ENCODE measurements around the gene HIPK2.
"Not testable (repeated sequence)": the region's sequence is repeated elsewhere in the genome, so short reads cannot be mapped to it uniquely, and the experiment has no call there.

The HIPK2 gene

DNA sequence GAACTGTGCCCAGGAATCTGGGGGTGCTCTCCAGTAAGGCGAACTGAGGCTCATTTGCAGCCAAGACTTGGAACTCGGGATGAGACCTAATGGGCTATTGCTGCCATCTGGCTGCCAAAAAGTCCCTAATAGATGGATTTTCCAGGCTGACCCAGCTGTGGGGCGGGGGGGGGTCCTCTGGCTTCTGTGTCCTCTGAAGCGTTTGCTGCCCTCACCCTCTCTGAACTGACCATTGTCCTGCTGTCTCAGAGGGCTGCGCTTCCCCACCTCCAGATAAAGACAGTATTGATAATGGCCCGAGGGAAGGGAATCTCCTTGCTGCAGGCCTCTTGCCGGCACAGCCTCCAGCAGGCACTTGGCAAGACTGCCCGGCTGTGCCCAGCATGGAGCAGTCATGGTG lies 207.7 kb downstream of the HIPK2 start:
- no peak for DNase-seq

DNA sequence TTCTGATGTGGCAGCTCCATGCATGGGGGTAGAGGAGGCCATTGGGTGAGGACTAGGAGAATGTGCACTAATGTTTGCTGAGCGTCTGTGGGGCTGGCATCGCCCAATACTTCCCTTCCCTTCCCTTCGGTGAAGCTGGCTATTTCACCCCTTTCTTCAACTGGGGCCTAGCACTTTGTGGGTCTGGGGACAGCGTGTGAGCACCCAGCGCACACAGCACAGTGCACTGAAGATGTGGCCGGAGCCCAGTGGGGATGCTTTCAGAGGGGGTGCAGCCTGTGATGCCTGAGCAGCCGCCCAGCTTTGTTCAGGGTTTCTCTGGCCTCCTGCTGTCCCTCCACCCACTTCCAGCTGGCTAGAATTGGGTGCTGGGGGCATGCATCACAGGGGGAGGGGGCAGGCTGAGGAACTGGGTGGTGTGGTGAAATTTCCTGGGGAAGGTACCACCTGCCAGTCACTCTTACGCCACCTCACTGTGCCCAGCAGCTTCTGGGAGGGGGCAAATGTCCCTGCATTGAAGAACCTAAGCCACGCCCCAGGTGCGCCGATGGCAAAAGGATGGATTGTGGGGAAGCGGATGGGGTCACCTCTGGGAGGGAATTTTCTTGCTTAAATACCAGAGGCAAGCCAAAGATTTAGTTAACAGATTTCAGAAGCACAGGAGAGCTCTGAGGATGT lies 208.8 kb downstream of the HIPK2 start:
- no peak for DNase-seq
- in situ Hi-C loops (cut with MboI; ENCODE audit: low pct_unique_long_range_greater_than_20kb, low sequenced_read_pairs), result no loop called here

More for the DNA sequence above, 207.7 kb downstream of the HIPK2 start:
- in situ Hi-C loops (cut with MboI; ENCODE audit: low pct_unique_long_range_greater_than_20kb, low sequenced_read_pairs), result no loop called here

DNA sequence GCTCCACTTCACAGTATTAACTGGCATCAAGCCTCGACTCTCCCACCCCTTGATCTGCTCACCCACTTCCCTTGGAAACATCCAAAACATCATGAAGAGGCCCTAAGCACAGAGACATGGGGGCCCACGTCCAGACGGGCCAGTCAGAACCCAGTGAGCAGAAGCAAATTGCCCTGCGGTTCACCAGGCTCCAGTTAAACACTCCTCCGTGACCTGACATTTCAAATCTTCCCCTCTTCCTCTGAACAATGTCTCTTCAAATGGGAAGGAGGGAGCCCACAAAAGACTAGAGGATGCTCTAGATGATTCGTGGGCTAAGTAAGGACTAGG lies 209.5 kb downstream of the HIPK2 start:
- no peak for DNase-seq
- in situ Hi-C loops (cut with MboI; ENCODE audit: low pct_unique_long_range_greater_than_20kb, low sequenced_read_pairs), result no loop called here

DNA sequence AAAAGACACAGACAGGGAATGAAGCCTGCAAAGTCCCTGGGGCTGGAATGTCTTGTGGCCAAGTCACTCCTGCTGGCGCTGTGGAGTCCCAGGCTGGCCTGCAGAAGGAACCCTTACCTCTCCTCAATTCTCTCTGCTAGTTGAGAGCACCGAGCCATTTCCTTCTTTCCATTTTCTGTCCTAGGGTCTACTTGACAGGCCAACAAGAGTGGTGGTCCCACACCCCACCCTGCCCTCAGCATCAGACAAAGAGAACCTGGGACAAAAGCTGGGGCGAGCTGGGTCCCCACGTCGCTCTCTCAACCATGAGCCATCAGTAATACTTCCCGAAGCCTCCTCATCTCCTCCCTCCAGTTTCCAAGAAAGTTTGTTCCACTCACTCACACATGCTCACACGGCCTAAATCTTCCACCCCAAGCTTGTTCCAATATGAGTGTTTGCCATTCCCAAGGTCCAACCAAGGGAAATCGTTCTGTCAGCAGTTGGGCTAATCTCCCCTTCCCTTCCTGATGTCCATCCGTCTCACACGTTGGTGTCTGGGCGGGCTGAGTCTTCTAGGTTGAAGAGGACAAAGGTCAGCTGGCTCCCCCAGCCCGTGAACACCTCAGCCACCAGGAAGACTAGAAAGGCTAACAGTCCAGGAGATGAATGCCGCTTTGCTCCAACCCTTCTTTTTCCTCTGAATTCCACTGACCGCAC lies 210.0 kb downstream of the HIPK2 start:
- in situ Hi-C loops (cut with MboI; ENCODE audit: low pct_unique_long_range_greater_than_20kb, low sequenced_read_pairs), result no loop called here
- no peak for DNase-seq

DNA sequence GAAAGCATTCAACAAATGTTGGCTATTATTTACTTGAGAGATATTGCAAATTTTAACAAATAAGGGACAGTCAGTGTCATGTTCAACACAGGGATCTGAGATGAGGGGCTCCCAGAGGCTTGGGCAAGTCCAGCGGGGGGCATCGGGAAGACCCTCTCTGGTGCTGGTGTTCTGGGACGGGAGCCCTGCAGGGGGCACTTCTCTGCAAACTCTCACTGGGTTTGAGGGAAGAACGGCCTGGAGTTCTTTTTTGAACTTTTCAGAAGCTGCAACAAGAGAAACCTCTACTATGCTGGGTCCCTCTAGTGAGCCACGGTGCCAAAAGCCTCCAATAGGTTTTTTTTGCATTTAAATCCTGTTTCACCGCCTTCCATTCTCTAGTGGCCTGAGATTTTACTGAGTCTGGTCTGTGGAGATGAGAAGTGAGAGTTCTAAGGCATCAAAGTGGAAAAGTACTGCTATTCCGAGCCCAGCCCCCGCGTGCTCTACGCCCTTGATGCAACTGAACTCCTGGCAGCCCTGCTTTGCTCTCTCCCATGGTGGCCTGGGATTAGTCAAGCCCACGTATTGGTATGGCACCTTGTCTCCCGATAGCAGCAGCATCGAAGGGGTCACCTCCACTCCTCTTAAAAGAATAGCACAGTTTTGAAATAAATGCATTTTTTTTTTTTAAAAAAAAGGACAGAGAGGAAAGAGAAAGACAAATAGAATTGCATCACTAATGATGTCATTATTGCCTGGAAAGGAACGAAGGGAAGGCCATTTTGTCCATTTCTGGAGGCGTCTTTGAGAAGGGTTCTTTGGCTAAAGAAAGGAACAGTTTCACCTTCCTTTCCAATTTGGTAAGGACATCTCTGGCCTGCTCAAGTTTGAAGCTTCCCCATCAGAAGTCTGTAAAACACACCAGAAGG lies 210.8 kb downstream of the HIPK2 start:
- in situ Hi-C loops (cut with MboI; ENCODE audit: low pct_unique_long_range_greater_than_20kb, low sequenced_read_pairs), result no loop called here
- DNase-seq, result no peak

DNA sequence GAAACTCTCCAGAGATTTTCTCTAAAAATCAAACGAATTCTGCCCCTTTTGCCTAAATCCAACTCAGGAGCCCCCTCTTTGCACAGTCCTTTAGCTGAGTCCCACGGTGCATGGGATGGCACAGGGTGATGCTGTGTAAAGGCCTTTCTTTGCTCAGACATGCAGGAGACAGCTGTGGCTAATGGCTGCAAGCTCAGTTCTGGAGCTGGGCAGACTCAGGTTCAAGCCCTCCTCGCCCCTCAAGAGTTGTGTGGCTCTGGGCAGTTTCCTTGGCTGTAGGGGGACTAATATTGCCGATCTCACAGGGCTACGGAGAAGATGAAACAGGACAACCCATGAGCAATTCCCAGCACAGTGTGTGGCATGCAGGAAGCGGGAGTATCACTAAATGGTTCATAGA lies 211.7 kb downstream of the HIPK2 start:
- in situ Hi-C loops (cut with MboI; ENCODE audit: low pct_unique_long_range_greater_than_20kb, low sequenced_read_pairs), result no loop called here
- no peak for DNase-seq

DNA sequence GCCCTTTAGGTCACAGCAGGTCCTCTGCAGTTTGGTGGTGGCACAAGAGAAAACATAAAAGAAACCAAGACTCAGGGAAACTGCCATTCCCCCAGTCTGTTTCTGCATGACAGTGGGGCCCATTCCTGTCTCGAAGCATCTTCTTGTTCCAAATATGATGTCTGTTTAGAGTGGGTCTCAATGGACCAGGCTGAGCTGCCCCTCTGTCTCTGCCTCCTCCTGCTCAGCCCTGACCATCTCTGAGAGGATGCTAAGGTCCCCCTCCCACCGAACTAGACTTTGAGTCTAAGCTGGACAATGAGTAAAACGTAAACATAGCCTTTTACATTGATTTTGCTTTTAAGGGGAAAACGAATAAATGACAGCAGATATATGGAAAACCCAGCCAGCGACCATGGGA lies 213.9 kb downstream of the HIPK2 start:
- in situ Hi-C loops (cut with MboI; ENCODE audit: low pct_unique_long_range_greater_than_20kb, low sequenced_read_pairs), result no loop called here
- DNase-seq, result no peak

DNA sequence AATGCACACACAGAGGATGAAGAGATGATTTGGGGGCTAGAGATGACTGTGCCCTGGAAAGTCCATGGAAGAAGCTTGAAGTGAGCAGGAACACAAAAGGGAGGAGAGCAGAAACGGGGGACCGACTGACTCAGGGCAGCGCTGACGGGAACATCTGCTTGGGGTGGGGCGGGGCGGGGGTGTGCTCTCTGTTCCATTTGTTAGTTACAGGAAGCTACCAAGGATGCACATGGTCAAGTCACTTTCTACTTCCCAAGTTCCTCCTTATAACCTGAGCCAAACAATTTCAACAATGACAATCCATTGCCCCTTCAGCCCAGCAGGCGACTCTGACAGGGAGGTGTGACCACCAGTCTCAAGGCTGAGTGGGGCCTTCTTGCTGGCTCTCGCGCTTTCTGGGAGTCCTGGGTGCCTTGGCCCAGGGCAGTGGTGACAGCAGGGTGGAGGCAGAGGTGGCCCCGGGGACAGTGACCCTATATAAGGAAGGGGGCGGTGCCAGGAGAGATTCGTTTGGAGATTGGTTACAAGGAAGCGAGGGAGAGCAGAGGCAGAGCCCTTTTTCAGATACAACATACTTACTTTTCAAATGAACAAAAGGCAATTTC lies 214.7 kb downstream of the HIPK2 start:
- in situ Hi-C loops (cut with MboI; ENCODE audit: low pct_unique_long_range_greater_than_20kb, low sequenced_read_pairs), result no loop called here
- DNase-seq, result no peak

DNA sequence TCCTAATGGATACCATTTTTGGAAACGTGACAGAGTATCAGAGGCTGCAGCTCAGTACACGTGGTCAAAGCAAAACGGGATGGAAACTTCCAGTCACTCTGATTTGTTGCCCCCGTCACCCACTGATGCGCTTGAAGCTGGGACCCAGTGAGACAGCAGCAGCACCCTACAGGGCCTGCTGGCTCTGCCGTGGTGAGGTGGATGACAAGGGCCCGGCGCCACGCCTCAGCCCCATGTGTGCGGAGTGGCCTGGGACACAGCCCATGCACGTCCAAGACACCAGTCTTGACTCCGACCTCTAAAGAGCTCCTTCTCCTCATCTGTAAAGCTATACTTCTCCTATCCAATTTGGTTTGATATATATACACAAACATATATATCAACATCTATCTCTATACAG lies 215.3 kb downstream of the HIPK2 start:
- in situ Hi-C loops (cut with MboI; ENCODE audit: low pct_unique_long_range_greater_than_20kb, low sequenced_read_pairs), result no loop called here

DNA sequence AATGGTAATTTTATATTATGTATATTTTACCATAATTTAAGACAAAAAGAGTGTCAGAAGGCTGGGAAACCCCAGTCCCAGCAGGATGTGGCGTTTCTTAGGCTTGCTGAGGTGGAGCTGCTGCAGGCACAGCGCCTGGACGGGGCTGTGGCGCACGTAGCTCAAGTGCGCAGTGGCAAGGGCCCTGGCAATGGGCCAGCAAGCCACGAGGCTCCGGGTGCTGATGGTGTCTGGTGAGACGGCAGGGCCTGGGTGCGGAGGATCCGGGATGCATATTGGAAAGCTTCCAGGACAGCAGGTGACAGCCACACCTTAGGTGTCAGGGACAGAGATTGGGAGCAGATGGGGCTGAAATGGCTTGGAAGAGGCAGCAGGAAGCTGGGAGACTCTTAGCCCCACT lies 217.1 kb downstream of the HIPK2 start:
- DNase-seq, result no peak
- in situ Hi-C loops (cut with MboI; ENCODE audit: low pct_unique_long_range_greater_than_20kb, low sequenced_read_pairs), result no loop called here

More for the DNA sequence above, 215.3 kb downstream of the HIPK2 start:
- no peak for DNase-seq

DNA sequence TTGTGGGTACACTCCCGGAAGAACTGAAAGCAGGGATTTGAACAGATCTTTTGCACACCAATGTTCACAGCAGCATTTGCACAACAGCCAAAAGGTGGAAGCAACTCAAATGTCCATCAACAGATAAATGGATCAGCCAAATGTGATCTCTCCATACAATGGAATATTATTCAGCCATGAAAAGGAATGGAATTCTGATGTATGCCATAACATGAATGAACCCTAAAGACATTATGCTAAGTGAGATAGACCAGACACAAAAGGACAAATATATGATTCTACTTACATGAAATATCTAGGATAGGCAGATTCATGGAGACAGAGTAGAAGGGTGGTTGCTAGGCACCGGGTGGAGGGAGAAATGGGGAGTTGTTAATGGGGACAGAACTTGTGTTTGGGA lies 217.6 kb downstream of the HIPK2 start:
- no peak for DNase-seq
- in situ Hi-C loops (cut with MboI; ENCODE audit: low pct_unique_long_range_greater_than_20kb, low sequenced_read_pairs), result no loop called here

DNA sequence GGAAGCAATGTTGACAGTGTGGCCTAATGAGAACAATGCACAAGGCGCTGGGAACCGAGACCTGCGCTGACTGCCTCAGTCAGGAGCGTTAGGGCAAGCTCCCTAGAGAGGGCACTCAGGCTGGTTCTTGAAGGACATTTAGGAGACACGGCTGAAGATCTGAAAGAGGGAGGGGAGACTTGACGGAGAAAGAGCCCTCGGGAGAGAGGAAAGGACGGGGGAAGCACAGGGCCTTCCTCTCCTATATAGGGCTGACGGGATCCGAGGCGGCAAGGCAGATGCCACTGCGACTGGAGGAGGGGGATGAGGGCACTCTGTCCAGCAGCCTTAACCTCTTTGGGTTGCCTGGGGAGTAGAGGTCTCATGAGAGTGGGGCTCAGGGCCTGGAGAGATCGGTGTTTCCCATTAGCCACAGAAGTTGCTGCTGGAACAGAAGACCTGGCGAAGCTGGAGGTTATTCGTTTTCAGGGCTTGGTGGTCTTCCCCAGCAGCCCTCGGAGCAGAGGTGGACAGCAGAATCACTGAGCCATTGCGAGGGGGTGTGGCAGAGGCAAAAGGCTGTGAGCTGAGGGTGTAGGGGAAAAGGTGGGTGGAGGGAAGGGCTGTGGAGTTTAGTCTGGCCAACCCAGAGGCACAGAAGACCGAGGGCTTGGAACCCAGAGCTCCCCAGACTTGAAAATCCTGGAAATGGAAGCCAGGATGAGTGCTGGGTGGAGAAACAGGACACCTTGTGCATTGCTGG lies 218.3 kb downstream of the HIPK2 start:
- no peak for DNase-seq
- in situ Hi-C loops (cut with MboI; ENCODE audit: low pct_unique_long_range_greater_than_20kb, low sequenced_read_pairs), result no loop called here

DNA sequence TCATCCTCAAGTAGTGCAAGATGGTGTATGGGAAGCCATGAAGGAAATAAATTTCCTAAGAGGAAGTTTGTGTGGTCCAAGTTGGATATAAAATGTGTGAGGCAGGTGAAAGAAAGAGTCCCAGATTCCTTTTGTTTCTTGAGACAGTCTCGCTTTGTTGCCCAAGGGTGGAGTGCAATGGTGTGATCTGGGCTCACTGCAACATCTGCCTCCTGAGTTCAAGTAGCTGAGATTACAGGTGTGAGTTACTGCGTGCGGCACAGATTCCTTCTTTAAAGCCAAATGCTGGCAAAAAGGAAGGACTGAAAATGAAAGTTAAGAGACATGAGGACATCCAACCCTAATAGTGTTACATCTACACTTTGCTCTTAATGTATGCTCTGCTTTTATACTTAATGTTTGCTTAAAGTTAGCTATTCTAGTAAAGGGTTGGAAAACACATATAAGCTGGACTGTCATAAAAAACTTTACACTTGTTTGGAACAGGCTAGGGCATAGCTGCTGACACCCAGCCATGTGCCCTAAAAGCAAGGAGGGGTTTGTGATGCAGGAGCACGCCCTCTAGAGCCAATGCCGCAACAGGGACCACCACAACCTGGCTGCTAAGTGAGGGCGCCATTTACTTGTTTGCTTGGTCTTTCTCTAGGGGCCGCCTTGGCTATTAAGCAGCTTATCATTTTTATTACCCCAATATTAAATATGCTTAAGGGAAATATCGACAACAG lies 219.8 kb downstream of the HIPK2 start:
- no peak for DNase-seq
- in situ Hi-C loops (cut with MboI; ENCODE audit: low pct_unique_long_range_greater_than_20kb, low sequenced_read_pairs), result no loop called here

DNA sequence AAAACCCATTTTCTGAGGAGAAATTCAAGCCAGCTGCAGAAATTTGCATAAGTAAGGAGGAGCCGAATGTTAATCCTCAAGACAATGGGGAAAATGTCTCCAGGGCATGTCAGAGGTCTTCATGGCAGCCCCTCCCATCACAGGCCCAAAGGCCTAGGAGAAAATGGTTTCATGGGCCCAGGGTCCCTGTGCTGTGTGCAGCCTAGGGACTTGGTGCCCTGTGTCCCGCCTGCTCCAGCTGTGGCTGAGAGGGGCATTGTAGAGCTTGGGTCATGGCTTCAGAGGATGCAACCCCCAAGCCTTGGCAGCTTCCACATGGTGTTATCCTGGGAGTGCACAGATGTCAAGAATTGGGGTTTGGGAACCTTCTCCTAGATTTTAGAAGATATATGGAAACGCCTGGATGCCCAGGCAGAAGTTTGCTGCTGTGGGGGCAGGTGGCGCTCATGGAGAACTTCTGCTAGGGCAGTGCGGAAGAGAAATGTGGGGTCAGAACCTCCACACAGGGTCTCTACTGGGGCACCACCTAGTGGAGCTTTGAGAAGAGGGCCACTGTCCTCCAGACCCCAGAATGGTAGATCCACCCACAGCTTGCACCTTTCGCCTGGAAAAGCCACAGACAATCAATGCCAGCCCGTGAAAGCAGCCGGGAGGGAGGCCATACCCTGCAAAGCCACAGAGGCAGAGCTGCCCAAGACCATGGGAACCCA lies 223.7 kb downstream of the HIPK2 start:
- in situ Hi-C loops (cut with MboI; ENCODE audit: low pct_unique_long_range_greater_than_20kb, low sequenced_read_pairs); DNase-seq: not testable (repeated sequence)

DNA sequence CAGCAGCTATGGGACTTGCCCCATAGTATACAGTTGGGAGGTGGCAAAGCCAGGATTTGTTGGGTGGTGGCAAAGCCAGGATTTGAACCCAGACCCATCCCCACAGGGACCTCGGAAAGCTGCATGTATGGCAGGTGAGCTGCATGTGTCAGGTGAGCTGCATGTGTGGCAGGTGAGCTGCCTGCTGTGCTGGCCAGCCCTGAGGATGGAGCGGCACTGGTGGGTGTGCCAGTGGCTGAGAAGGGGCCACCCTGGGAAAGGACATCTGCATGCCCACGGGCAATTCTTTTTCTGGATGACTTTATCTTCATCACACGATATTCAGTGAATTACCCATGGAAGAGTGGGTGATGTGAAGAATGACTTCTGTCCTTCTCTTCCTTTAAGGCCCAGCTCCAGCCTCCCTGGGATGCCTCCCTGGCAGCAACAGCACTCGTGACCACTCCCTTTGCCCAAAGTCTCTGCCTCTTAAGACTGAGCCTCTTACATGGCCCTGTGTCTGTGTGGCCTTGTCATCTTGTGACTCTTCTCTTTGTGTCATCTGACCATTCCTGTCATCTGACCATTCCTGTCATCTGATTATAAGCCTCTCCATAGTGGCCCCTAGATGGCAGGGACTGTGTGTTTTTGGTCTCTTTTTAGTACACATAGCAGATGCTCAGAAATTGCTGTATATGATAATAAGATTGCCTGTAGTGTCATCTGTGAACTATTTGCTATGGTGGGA lies 229.3 kb downstream of the HIPK2 start:
- DNase-seq, result no peak
- in situ Hi-C loops (cut with MboI; ENCODE audit: low pct_unique_long_range_greater_than_20kb, low sequenced_read_pairs), result no loop called here

DNA sequence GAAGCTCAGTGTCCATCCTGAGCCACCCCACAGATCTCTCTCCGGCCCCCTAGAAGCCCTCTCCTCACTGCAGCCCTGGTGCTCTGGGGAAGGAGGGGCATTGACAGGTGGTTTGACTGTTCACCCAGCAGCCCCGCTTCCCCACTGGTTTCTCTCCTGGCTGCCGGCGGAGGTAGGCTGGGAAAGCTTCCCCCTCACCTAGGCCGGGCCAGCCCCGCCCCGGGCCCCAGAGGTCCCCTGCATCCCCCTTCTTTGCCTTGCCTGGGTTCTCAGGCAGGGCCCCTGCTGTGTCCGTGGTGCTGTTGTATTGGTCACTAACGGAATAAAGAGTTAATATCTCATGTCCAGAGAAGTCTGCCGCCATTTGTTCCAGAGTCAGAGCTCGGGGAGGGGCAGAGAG lies 233.2 kb downstream of the HIPK2 start:
- no peak for DNase-seq
- in situ Hi-C loops (cut with MboI; ENCODE audit: low pct_unique_long_range_greater_than_20kb, low sequenced_read_pairs), result no loop called here
